ENCODE data around the gene GAS2L2.

The GAS2L2 gene

DNA sequence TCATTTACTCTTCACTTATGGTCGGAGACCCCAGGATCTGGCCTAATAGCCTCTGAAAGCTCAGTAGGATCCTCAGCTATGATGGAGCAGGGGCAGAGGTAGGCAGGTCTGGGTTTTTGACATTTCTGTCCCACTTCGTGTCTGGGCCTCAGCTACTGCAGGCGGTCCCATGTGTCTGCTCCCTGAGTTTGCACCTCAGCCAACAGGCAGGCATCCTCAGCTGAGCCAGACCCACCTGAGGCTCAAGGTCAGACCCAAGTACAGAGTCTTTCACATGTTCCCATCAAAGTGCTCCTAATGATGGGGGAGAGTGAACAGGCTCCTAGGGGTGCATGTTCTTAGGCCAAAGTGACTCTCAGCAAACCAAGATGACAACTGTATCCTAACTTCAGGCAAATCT lies 24.5 kb downstream of the GAS2L2 start:
- TF ChIP-seq, protein P1, sequence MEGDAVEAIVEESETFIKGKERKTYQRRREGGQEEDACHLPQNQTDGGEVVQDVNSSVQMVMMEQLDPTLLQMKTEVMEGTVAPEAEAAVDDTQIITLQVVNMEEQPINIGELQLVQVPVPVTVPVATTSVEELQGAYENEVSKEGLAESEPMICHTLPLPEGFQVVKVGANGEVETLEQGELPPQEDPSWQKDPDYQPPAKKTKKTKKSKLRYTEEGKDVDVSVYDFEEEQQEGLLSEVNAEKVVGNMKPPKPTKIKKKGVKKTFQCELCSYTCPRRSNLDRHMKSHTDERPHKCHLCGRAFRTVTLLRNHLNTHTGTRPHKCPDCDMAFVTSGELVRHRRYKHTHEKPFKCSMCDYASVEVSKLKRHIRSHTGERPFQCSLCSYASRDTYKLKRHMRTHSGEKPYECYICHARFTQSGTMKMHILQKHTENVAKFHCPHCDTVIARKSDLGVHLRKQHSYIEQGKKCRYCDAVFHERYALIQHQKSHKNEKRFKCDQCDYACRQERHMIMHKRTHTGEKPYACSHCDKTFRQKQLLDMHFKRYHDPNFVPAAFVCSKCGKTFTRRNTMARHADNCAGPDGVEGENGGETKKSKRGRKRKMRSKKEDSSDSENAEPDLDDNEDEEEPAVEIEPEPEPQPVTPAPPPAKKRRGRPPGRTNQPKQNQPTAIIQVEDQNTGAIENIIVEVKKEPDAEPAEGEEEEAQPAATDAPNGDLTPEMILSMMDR (conservative IDR thresholded peaks at IDR 0.05; ENCODE audit: low read depth, low read length) = no peak
- no peak overlapping the region for H3K4me3 ChIP-seq (ENCODE audit: low read length)
- DNase-seq (ENCODE audit: low read depth) = no peak

DNA sequence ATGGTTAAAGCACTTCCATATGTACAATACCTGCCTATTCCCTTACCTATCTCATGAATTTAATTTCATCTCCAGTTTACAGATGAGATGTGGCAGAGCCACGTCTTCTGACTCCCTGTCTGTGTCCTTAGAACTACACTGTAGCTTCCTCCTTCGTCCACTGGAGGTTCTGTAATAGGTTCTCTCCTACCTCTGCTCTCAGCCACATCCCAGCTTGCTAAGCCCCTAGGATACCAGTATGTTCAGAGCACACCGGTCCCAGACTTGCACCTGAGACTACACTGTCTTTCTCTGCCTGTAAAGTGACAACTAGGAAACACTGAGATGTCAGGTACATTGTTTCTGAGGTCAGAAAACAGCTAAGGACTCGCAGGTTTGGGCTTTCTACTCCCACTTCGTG lies 25.4 kb downstream of the GAS2L2 start:
- no peak for DNase-seq (ENCODE audit: low read depth)
- TF ChIP-seq, protein P1 (conservative IDR thresholded peaks at IDR 0.05; ENCODE audit: low read depth, low read length) = no peak
- no peak overlapping the region for H3K4me3 ChIP-seq (ENCODE audit: low read length)

DNA sequence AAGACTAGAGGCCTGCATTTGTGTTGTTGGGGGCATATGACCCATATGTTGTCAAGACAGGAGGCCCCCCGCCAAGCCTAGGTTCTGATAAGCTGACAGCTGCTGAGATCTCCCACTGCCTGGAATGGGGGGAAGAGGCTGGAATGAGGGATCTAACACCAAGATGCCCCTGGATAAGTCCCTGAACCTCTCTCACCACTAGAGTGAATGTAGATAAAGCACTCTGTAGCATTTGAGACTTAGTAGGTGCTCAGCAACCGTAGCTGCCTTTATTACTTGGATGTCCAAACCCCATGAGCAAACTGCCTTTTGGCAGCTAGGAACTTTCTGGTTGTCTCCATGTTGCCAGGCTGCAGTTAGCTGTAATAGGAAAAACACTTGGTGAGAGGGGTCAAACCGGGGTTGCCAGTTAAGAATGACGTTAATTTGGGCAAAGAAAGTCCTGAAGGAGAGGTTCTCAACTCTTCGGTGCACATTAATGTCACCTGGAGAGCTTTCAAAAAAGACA lies 26.0 kb downstream of the GAS2L2 start:
- TF ChIP-seq, protein P1 (conservative IDR thresholded peaks at IDR 0.05; ENCODE audit: low read depth, low read length) = no peak
- no peak overlapping the region for H3K4me3 ChIP-seq (ENCODE audit: low read length)
- no peak for DNase-seq (ENCODE audit: low read depth)

DNA sequence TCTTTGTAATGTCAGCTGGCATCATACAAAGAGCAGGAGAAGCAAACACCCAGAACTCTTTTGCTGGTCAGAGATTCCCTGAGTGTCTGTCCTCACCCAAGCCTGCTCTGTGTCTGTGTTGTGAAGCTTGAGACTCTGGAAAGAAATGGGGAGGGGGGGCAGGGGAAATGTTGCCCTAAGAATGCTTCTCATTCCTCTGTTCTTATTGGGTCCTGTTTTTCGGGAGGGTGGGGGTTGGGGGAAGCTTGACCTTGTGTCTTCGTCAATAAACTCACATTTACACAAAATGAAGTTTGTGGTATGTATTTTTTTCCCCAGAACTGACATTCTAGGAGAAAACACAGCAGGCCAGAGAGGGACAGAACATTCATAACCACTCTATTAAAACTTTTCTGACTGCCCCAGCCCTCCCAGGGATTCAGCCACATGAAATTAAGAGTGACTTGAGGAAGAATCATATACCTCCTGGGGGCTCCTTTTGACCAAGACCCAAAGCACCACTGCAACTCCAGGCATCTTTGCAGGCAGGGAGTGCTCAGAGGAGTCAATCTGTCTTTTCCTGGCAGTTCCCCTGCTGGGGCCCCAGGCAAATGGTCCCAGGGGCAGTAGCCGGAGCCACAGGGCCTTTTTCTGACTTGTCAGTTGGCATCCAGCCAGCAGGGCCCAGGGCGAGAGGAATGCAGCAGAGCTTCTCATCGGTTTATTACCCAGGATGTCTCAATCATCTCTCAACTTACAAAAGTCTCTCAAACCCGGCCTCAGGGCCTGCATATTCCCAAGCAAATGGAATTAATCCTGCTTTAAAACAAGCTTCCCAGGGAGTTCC lies 26.7 kb downstream of the GAS2L2 start:
- H3K4me3 ChIP-seq (ENCODE audit: low read length) = no peak overlapping the region
- DNase-seq (ENCODE audit: low read depth) = peak; percentile 43
- TF ChIP-seq, protein P1 (conservative IDR thresholded peaks at IDR 0.05; ENCODE audit: low read depth, low read length) = no peak

DNA sequence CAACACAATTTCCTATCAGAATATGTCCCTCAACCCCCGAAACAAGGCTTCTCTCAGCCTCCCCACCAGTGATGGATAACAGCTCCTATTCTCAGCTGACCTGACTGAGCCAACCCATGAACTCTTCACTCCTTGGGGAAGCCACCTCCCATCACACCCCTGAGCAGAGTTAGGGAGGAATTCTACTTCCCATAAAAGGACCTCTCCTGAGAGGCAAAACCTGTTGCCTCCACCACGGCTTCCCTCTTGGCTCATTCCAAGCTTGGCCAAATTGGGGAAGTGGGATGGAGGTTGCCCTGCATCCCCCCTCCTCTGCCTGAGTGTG lies 27.3 kb downstream of the GAS2L2 start:
- TF ChIP-seq, protein P1 (conservative IDR thresholded peaks at IDR 0.05; ENCODE audit: low read depth, low read length) = no peak
- no peak overlapping the region for H3K4me3 ChIP-seq (ENCODE audit: low read length)
- DNase-seq (ENCODE audit: low read depth) = no peak

DNA sequence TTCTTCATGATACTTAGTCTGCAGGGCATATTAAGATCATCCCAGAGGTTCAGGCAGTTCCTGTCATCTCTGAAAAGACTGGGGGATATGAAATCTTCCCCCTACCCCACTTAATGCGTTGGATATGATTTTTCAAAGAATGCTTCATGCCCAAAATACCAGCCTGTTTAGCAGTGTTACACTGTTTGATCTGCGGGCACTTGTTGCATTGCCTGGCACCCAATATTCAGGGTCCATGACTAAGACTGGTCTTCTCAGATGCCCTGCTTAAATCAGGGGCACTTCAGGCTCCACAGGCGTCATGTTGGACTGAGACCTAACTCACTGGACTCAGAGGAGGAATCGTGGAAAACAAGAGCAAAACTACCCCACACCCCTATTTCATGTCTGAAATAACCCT lies 28.0 kb downstream of the GAS2L2 start:
- DNase-seq (ENCODE audit: low read depth) = no peak
- H3K4me3 ChIP-seq (ENCODE audit: low read length) = no peak overlapping the region
- TF ChIP-seq, protein P1 (conservative IDR thresholded peaks at IDR 0.05; ENCODE audit: low read depth, low read length) = no peak

DNA sequence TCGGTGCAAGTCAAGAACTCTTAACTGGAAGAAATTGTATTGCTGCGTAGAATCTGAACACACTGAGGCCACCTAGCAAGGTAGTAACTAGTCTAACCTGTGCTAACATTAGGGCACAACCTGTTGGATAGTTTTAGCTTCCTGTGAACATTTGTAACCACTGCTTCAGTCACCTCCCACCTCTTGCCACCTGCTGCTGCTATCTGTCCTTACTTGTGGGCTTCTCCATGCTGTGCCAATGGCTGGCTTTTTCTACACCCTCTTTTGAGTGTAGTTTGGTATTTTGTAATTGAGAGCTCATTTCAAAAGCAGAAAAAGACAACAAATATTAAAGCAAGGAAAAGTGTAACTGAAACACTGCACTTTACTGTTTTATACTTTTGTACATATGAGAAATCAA lies 29.3 kb downstream of the GAS2L2 start:
- H3K4me3 ChIP-seq (ENCODE audit: low read length) = no peak overlapping the region
- DNase-seq (ENCODE audit: low read depth) = no peak
- TF ChIP-seq, protein P1 (conservative IDR thresholded peaks at IDR 0.05; ENCODE audit: low read depth, low read length) = no peak

Data from retinal pigment epithelial cell (primary cell).